ENCODE measurements around the gene KRTAP10-12.

Gene KRTAP10-12

GRCh38 chr21:44709426-44710293 is 12.7 kb downstream of the KRTAP10-12 start:
- H3K4me3 Mint-ChIP-seq: peak overlapping the region; percentile 10
- no peak overlapping the region for H3K27ac Mint-ChIP-seq
- H3K36me3 Mint-ChIP-seq (ENCODE audit: low read depth): peaks cover 6% of the 10 kb centered on the region
- peaks cover 32% of the 10 kb centered on the region for H3K4me1 Mint-ChIP-seq (ENCODE audit: low read depth)
- H3K9me3 Mint-ChIP-seq: peaks cover 10% of the 10 kb centered on the region
- peak; percentile 50 for DNase-seq
- peaks cover 92% of the 10 kb centered on the region for H3K27me3 Mint-ChIP-seq

GRCh38 chr21:44710294-44710665 is 13.3 kb downstream of the KRTAP10-12 start:
- no peak for DNase-seq
- Mint-ChIP-seq H3K36me3 (ENCODE audit: low read depth) (peaks cover 6% of the 10 kb centered on the region), H3K4me3 (no peak overlapping the region), H3K4me1 (ENCODE audit: low read depth) (peaks cover 36% of the 10 kb centered on the region), H3K27me3 (peaks cover 91% of the 10 kb centered on the region), H3K9me3 (peaks cover 7% of the 10 kb centered on the region), H3K27ac (no peak overlapping the region)

- Mint-ChIP-seq H3K9me3 (peaks cover 4% of the 10 kb centered on the region), H3K27me3 (peaks cover 89% of the 10 kb centered on the region), H3K36me3 (ENCODE audit: low read depth) (peaks cover 3% of the 10 kb centered on the region), H3K4me1 (ENCODE audit: low read depth) (peaks cover 36% of the 10 kb centered on the region), H3K27ac (no peak overlapping the region), H3K4me3 (peak overlapping the region; percentile 18)
- DNase-seq: no peak
Measured at GRCh38 chr21:44710756-44711326, 13.9 kb downstream of the KRTAP10-12 start.

GRCh38 chr21:44711327-44712202 is 14.6 kb downstream of the KRTAP10-12 start, which contains the start of gene TSPEAR:
Gene TSPEAR, minus strand, starts transcription at chr21:44711572. Its CDS starts 58 bp downstream, at chr21:44711514.
- no peak for DNase-seq
- peaks cover 85% of the 10 kb centered on the region for H3K27me3 Mint-ChIP-seq
- peaks cover 33% of the 10 kb centered on the region for H3K4me1 Mint-ChIP-seq (ENCODE audit: low read depth)
- H3K36me3 Mint-ChIP-seq (ENCODE audit: low read depth): no peaks in the 10 kb centered on the region
- H3K9me3 Mint-ChIP-seq: no peaks in the 10 kb centered on the region
- peak within 1 kb of the TSS; percentile 18 for H3K4me3 Mint-ChIP-seq
- no peak within 1 kb of the TSS for H3K27ac Mint-ChIP-seq

GRCh38 chr21:44712203-44713028 is 15.4 kb downstream of the KRTAP10-12 start:
- Mint-ChIP-seq H3K4me3 (no peak overlapping the region), H3K27me3 (peaks cover 78% of the 10 kb centered on the region), H3K9me3 (no peaks in the 10 kb centered on the region), H3K4me1 (ENCODE audit: low read depth) (peaks cover 33% of the 10 kb centered on the region), H3K27ac (no peak overlapping the region), H3K36me3 (ENCODE audit: low read depth) (no peaks in the 10 kb centered on the region)
- no peak for DNase-seq

GRCh38 chr21:44713130-44713529 is 16.2 kb downstream of the KRTAP10-12 start:
- Mint-ChIP-seq H3K4me1 (ENCODE audit: low read depth) (peaks cover 33% of the 10 kb centered on the region), H3K4me3 (no peak overlapping the region), H3K9me3 (no peaks in the 10 kb centered on the region), H3K27me3 (peaks cover 72% of the 10 kb centered on the region), H3K36me3 (ENCODE audit: low read depth) (no peaks in the 10 kb centered on the region), H3K27ac (no peak overlapping the region)
- DNase-seq: no peak

GRCh38 chr21:44713846-44714245 is 16.9 kb downstream of the KRTAP10-12 start:
- peaks cover 29% of the 10 kb centered on the region for H3K4me1 Mint-ChIP-seq (ENCODE audit: low read depth)
- H3K4me3 Mint-ChIP-seq: no peak overlapping the region

GRCh38 chr21:44714905-44715304 is 17.9 kb downstream of the KRTAP10-12 start:
- no peak overlapping the region for H3K4me3 Mint-ChIP-seq

More at GRCh38 chr21:44713846-44714245, 16.9 kb downstream of the KRTAP10-12 start:
- Mint-ChIP-seq H3K27me3 (peaks cover 72% of the 10 kb centered on the region), H3K9me3 (no peaks in the 10 kb centered on the region), H3K27ac (no peak overlapping the region), H3K36me3 (ENCODE audit: low read depth) (no peaks in the 10 kb centered on the region)
- no peak for DNase-seq

GRCh38 chr21:44716984-44717383 is 20.0 kb downstream of the KRTAP10-12 start:
- peaks cover 4% of the 10 kb centered on the region for H3K4me1 Mint-ChIP-seq (ENCODE audit: low read depth)
- DNase-seq: no peak
- H3K27me3 Mint-ChIP-seq: peaks cover 49% of the 10 kb centered on the region
- no peak overlapping the region for H3K27ac Mint-ChIP-seq
- no peaks in the 10 kb centered on the region for H3K9me3 Mint-ChIP-seq
- H3K36me3 Mint-ChIP-seq (ENCODE audit: low read depth): no peaks in the 10 kb centered on the region
- no peak overlapping the region for H3K4me3 Mint-ChIP-seq

More at GRCh38 chr21:44714905-44715304, 17.9 kb downstream of the KRTAP10-12 start:
- DNase-seq: no peak
- H3K4me1 Mint-ChIP-seq (ENCODE audit: low read depth): peaks cover 19% of the 10 kb centered on the region
- H3K36me3 Mint-ChIP-seq (ENCODE audit: low read depth): no peaks in the 10 kb centered on the region
- H3K9me3 Mint-ChIP-seq: no peaks in the 10 kb centered on the region
- no peak overlapping the region for H3K27ac Mint-ChIP-seq
- peaks cover 63% of the 10 kb centered on the region for H3K27me3 Mint-ChIP-seq

- Mint-ChIP-seq H3K4me1 (ENCODE audit: low read depth) (peaks cover 10% of the 10 kb centered on the region), H3K27me3 (peaks cover 47% of the 10 kb centered on the region), H3K4me3 (no peak overlapping the region), H3K27ac (no peak overlapping the region), H3K9me3 (no peaks in the 10 kb centered on the region), H3K36me3 (ENCODE audit: low read depth) (no peaks in the 10 kb centered on the region)
- no peak for DNase-seq
Measured at GRCh38 chr21:44718093-44718492, 21.1 kb downstream of the KRTAP10-12 start.

- H3K36me3 Mint-ChIP-seq (ENCODE audit: low read depth): no peaks in the 10 kb centered on the region
- H3K4me3 Mint-ChIP-seq: no peak overlapping the region
- H3K27me3 Mint-ChIP-seq: peaks cover 46% of the 10 kb centered on the region
- H3K4me1 Mint-ChIP-seq (ENCODE audit: low read depth): peaks cover 13% of the 10 kb centered on the region
- DNase-seq: no peak
- no peak overlapping the region for H3K27ac Mint-ChIP-seq
- H3K9me3 Mint-ChIP-seq: no peaks in the 10 kb centered on the region
Measured at GRCh38 chr21:44718571-44718970, 21.6 kb downstream of the KRTAP10-12 start.

GRCh38 chr21:44720170-44720569 is 23.2 kb downstream of the KRTAP10-12 start:
- H3K36me3 Mint-ChIP-seq (ENCODE audit: low read depth): no peaks in the 10 kb centered on the region
- H3K4me3 Mint-ChIP-seq: no peak overlapping the region
- peaks cover 13% of the 10 kb centered on the region for H3K4me1 Mint-ChIP-seq (ENCODE audit: low read depth)
- H3K9me3 Mint-ChIP-seq: no peaks in the 10 kb centered on the region
- DNase-seq: no peak
- H3K27ac Mint-ChIP-seq: no peak overlapping the region
- peaks cover 40% of the 10 kb centered on the region for H3K27me3 Mint-ChIP-seq

- H3K9me3 Mint-ChIP-seq: no peaks in the 10 kb centered on the region
- no peaks in the 10 kb centered on the region for H3K36me3 Mint-ChIP-seq (ENCODE audit: low read depth)
- H3K4me1 Mint-ChIP-seq (ENCODE audit: low read depth): peaks cover 13% of the 10 kb centered on the region
- peaks cover 50% of the 10 kb centered on the region for H3K27me3 Mint-ChIP-seq
- no peak for DNase-seq
- H3K4me3 Mint-ChIP-seq: no peak overlapping the region
- no peak overlapping the region for H3K27ac Mint-ChIP-seq
Measured at GRCh38 chr21:44722731-44723130, 25.8 kb downstream of the KRTAP10-12 start.
